Measurements from ENCODE around the gene KCNQ2. TPM values are rescaled to one million over a fixed set of nuclear protein-coding genes. Genes with fewer than 3 reads are reported as not detected.
A peak's percentile ranks its signal among the peaks of the same experiment; 100 is the strongest.

KCNQ2 gene
- total and polyA plus RNA-seq, 12 donors = 0.03 to 3.8 (median 1.4) TPM; not detected in 7

- Histone ChIP-seq H3K36me3 (no peaks in the 10 kb centered on the region), H3K4me3 (no peak overlapping the region), H3K9me3 (no peaks in the 10 kb centered on the region), H3K27me3 (peaks cover 4 to 61% (median 53%) of the 10 kb centered on the region in 7 donors), H3K4me1 (peaks cover 0 to 19% (median 8%) of the 10 kb centered on the region in 9 donors), H3K27ac (no peak overlapping the region)
- TF ChIP-seq CTCF (IDR thresholded peaks at IDR 0.05) = no peak
- intact Hi-C loops (cut with DNase I) = no loop called here
- 13 to 16% methylated on average over 37 to 50 of the region's 50 CpGs for WGBS, 2 donors
- ATAC-seq = no peak
- DNase-seq = peak in 1 of 2 donors; percentile 9
Observed at GRCh38 chr20:63361519-63362435, 110.7 kb downstream of the KCNQ2 start.

DNA sequence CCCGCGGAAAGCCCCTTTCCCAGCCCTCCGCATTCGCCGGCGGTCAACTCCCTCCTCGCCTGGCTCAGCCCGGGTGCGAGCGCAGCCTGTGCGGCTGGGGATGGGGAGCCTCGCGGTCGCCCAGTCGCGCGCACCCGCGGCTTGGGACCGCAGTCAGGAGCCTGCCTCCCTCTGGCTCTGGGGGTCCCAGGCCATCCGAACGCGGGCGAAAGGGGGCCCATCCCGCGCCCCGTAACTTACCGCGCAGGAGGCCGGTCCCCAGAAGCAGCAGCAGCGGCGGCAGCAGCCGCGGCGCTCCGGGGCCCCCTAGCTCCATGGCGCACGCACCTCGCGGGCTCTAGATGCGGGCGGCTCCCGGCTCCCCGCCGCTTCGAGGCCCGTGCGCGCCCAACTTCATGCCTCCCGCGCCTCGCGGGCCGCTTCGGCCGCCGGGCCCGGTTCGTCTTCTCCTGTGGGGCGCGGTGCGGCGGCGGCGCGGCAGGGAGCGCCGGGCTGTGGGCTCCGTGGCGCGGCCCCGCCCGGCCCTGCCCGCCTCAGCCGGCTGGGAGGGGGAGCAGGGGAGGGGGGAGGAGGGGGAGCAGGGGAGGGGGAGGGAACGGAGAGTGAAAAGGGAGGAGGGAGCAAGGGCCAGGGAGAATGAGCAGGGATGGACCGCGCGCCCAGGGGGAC lies 111.5 kb downstream of the KCNQ2 start, which contains the start of gene CHRNA4:
Gene CHRNA4, minus strand, starts transcription at position 500 of the 669 bp plus-strand sequence. Its CDS starts 184 bp downstream, at position 316.
- Histone ChIP-seq H3K4me3 (peak within 1 kb of the TSS in 6 of 10 donors; percentile 10 to 29 (median 14)), H3K27me3 (peaks cover 4 to 66% (median 53%) of the 10 kb centered on the region in 7 donors), H3K36me3 (no peaks in the 10 kb centered on the region), H3K4me1 (peaks cover 0 to 19% (median 8%) of the 10 kb centered on the region in 9 donors), H3K27ac (no peak within 1 kb of the TSS), H3K9me3 (no peaks in the 10 kb centered on the region)
- TF ChIP-seq CTCF (IDR thresholded peaks at IDR 0.05) = no peak
- ATAC-seq = no peak
- WGBS, 2 donors = 1 to 3% methylated on average over 58 to 78 of the region's 79 CpGs
- DNase-seq = peak in 1 of 2 donors; percentile 4
- intact Hi-C loops (cut with DNase I) = no loop called here

DNA sequence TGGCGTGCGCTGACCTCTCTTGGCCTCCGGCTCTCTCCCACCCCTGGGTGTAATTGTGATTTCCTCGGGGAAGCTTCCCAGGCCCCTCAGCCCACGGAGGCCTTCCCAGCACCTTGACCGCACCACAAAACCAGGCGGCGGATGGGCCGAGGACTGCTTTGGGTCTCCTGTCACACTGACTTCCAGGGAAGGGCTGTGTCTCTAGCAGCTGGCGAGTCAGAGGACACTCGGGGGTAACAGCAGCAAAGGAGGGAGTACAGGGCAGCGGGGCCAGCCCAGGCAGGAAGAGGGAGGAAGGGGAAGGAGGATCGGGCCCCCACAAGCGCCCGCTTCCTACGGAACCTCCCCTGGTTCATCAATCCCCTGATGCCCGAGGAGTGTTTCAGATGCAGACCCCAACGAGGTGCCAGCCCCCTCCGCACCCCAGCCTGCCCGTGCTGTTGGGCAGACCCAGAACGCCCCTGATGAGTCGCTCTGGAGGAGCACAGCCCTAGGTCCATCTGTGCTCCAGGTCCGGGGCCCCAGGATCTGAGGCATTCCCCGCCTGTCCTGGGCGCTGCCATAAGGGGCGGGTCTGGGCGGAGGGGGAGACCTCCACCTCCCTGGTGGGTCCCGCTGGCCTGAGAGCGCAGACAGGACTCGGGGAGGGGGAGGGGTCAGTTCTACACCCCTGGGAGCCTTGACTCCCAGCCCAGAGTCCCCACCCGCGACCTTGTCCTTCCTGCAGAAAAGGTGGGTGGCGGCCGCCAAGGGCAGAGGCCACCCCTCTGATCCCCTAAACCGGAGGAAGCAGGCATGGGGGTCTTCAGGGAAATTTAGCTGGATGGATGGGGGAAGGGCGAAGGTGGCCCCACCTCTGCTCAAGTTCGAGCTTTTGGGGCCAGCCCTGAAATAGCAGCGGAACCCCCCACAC lies 112.3 kb downstream of the KCNQ2 start:
- H3K36me3 ChIP-seq = no peaks in the 10 kb centered on the region
- DNase-seq (peak in 1 of 2 donors; percentile 10), ATAC-seq (no peak)
- peaks cover 4 to 68% (median 56%) of the 10 kb centered on the region in 7 donors for H3K27me3 ChIP-seq
- no peaks in the 10 kb centered on the region for H3K9me3 ChIP-seq
- H3K27ac ChIP-seq = no peak overlapping the region
- no peak for TF ChIP-seq CTCF (IDR thresholded peaks at IDR 0.05)
- 32 to 51% methylated on average over 38 of the region's 38 CpGs for WGBS, 2 donors
- peak overlapping the region in 1 of 10 donors; percentile 11 for H3K4me3 ChIP-seq
- peaks cover 0 to 19% (median 8%) of the 10 kb centered on the region in 9 donors for H3K4me1 ChIP-seq
- intact Hi-C loops (cut with DNase I) = no loop called here

All from heart right ventricle (tissue), 16 donors.